Measurements from ENCODE around the gene AIPL1.

- TF ChIP-seq, protein P1, sequence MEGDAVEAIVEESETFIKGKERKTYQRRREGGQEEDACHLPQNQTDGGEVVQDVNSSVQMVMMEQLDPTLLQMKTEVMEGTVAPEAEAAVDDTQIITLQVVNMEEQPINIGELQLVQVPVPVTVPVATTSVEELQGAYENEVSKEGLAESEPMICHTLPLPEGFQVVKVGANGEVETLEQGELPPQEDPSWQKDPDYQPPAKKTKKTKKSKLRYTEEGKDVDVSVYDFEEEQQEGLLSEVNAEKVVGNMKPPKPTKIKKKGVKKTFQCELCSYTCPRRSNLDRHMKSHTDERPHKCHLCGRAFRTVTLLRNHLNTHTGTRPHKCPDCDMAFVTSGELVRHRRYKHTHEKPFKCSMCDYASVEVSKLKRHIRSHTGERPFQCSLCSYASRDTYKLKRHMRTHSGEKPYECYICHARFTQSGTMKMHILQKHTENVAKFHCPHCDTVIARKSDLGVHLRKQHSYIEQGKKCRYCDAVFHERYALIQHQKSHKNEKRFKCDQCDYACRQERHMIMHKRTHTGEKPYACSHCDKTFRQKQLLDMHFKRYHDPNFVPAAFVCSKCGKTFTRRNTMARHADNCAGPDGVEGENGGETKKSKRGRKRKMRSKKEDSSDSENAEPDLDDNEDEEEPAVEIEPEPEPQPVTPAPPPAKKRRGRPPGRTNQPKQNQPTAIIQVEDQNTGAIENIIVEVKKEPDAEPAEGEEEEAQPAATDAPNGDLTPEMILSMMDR (IDR thresholded peaks at IDR 0.05), result no peak
- no peak for TF ChIP-seq POLR2A (IDR thresholded peaks at IDR 0.05)
Measured at GRCh38 chr17:6442775-6443174, 7.9 kb upstream of the AIPL1 start.
